ENCODE data around the gene STOML1.

Gene STOML1

GRCh38 chr15:73937726-73938125, 54.4 kb downstream of the STOML1 start:
- Histone ChIP-seq H3K4me3 (ENCODE audit: low read depth, low read length) (no peak overlapping the region), H3K27ac (ENCODE audit: low read depth, low read length) (no peak overlapping the region), H2AFZ (ENCODE audit: low read length, unreplicated experiment) (no peak overlapping the region), H3K4me1 (ENCODE audit: control insufficient read depth, insufficient read depth, low read length, unreplicated experiment) (peaks cover 75% of the 10 kb centered on the region), H3K27me3 (ENCODE audit: insufficient read depth, low read length) (no peaks in the 10 kb centered on the region), H3K36me3 (ENCODE audit: insufficient read depth, low read length) (0 out of 2 replicates have a peak, but pooled peaks cover 5% of the 10 kb centered on the region), H3K79me2 (ENCODE audit: control insufficient read depth, insufficient read depth, low read length, unreplicated experiment) (peaks cover 81% of the 10 kb centered on the region)

- 0 out of 2 replicates have a peak, but pooled peaks cover 7% of the 10 kb centered on the region for H3K36me3 ChIP-seq (ENCODE audit: insufficient read depth, low read length)
- H3K27ac ChIP-seq (ENCODE audit: low read depth, low read length), result no peak overlapping the region
- no peak overlapping the region for H2AFZ ChIP-seq (ENCODE audit: low read length, unreplicated experiment)
- no peaks in the 10 kb centered on the region for H3K27me3 ChIP-seq (ENCODE audit: insufficient read depth, low read length)
- H3K4me3 ChIP-seq (ENCODE audit: low read depth, low read length), result no peak overlapping the region
- H3K79me2 ChIP-seq (ENCODE audit: control insufficient read depth, insufficient read depth, low read length, unreplicated experiment), result peaks cover 81% of the 10 kb centered on the region
- peaks cover 75% of the 10 kb centered on the region for H3K4me1 ChIP-seq (ENCODE audit: control insufficient read depth, insufficient read depth, low read length, unreplicated experiment)
Measured at GRCh38 chr15:73937296-73937695, 54.8 kb downstream of the STOML1 start.

DNA sequence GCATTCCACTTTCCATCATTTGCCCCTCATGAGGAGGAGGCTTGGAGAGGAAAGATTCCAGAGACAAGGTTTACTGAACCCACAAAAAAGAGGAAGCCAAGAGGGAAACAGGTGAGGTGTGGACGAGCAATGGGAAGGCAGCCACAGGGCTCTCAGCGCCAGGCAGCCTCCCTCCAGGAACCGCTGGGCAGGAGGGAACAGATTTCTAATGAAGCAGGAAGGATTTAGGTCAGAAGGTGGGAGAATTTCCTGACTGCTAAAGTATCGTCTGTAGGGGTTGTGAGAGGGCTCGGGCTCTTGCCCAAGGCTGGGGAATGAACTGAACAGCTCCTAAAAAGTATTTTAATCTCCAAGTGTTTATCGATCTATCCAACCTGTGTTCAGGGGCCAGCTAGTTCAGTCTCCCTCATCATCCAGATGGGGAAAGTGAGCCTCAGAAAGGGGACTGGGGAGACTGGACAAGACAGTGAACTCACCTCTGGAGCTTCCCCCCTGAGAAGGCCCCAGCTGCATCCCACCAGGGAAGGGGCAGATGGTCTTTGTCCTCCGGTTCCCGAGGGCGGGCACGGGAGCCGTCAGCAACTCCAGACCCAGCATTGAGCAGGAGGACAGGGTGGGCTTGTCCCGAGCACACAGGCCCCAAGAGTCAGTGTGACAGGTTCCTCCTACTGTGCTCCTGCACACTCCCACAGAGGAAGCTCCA, 55.4 kb downstream of the STOML1 start:
- Histone ChIP-seq H3K27me3 (ENCODE audit: insufficient read depth, low read length) (no peaks in the 10 kb centered on the region), H3K4me1 (ENCODE audit: control insufficient read depth, insufficient read depth, low read length, unreplicated experiment) (peaks cover 74% of the 10 kb centered on the region), H2AFZ (ENCODE audit: low read length, unreplicated experiment) (no peak overlapping the region), H3K79me2 (ENCODE audit: control insufficient read depth, insufficient read depth, low read length, unreplicated experiment) (peaks cover 80% of the 10 kb centered on the region), H3K36me3 (ENCODE audit: insufficient read depth, low read length) (0 out of 2 replicates have a peak, but pooled peaks cover 8% of the 10 kb centered on the region), H3K4me3 (ENCODE audit: low read depth, low read length) (no peak overlapping the region), H3K27ac (ENCODE audit: low read depth, low read length) (no peak overlapping the region)

GRCh38 chr15:73936181-73936580, 55.9 kb downstream of the STOML1 start:
- Histone ChIP-seq H3K4me3 (ENCODE audit: low read depth, low read length) (no peak overlapping the region), H3K4me1 (ENCODE audit: control insufficient read depth, insufficient read depth, low read length, unreplicated experiment) (peaks cover 74% of the 10 kb centered on the region), H3K36me3 (ENCODE audit: insufficient read depth, low read length) (0 out of 2 replicates have a peak, but pooled peaks cover 8% of the 10 kb centered on the region), H3K27ac (ENCODE audit: low read depth, low read length) (no peak overlapping the region), H3K27me3 (ENCODE audit: insufficient read depth, low read length) (no peaks in the 10 kb centered on the region), H3K79me2 (ENCODE audit: control insufficient read depth, insufficient read depth, low read length, unreplicated experiment) (peaks cover 81% of the 10 kb centered on the region), H2AFZ (ENCODE audit: low read length, unreplicated experiment) (no peak overlapping the region)

DNA sequence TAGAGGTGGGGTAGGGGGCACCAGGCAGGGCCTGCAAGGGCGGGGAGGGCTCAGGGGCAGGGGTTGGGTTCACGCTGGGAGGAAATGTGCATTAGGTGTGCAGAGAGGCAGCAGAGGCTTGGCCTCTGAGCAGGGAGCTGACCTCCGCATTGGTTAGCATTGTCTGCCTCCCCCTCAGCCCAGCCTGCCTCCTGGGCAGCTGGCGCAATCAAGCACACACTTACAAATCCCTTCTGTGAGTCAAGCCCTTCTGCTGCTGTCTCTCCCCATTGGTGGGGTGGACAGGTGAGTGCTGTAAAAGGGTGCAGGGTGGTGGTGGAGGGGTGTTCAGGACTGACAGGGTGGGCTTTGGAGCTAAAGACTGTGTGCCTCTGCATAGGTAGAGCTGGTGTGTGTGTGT, 56.5 kb downstream of the STOML1 start:
- Histone ChIP-seq H3K79me2 (ENCODE audit: control insufficient read depth, insufficient read depth, low read length, unreplicated experiment) (peaks cover 84% of the 10 kb centered on the region), H2AFZ (ENCODE audit: low read length, unreplicated experiment) (no peak overlapping the region), H3K4me3 (ENCODE audit: low read depth, low read length) (no peak overlapping the region), H3K27ac (ENCODE audit: low read depth, low read length) (no peak overlapping the region), H3K36me3 (ENCODE audit: insufficient read depth, low read length) (0 out of 2 replicates have a peak, but pooled peaks cover 8% of the 10 kb centered on the region), H3K4me1 (ENCODE audit: control insufficient read depth, insufficient read depth, low read length, unreplicated experiment) (peaks cover 74% of the 10 kb centered on the region), H3K27me3 (ENCODE audit: insufficient read depth, low read length) (no peaks in the 10 kb centered on the region)

DNA sequence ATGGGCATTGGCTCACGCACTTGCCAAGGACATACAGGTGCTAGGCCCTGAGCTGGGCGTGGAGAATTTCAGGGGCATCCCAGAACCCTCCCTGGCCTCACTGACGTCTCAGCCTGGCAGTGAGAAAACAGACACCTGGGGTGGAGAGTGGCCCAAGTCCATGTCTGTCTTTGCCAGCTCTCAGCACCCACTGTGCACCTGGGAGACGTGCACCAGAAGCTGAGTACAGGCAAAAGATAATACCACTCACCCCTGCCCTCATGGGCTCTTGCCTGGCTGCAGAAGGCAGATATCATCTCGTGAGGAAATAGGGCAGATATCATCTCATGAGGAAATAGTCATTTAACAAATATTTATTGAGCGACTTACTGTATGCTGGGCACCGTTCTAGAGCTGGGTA, 57.8 kb downstream of the STOML1 start:
- H3K4me1 ChIP-seq (ENCODE audit: control insufficient read depth, insufficient read depth, low read length, unreplicated experiment), result peaks cover 74% of the 10 kb centered on the region
- no peak overlapping the region for H3K4me3 ChIP-seq (ENCODE audit: low read depth, low read length)
- H2AFZ ChIP-seq (ENCODE audit: low read length, unreplicated experiment), result no peak overlapping the region
- H3K27me3 ChIP-seq (ENCODE audit: insufficient read depth, low read length), result no peaks in the 10 kb centered on the region
- H3K27ac ChIP-seq (ENCODE audit: low read depth, low read length), result no peak overlapping the region
- H3K79me2 ChIP-seq (ENCODE audit: control insufficient read depth, insufficient read depth, low read length, unreplicated experiment), result peaks cover 87% of the 10 kb centered on the region
- 0 out of 2 replicates have a peak, but pooled peaks cover 8% of the 10 kb centered on the region for H3K36me3 ChIP-seq (ENCODE audit: insufficient read depth, low read length)

- Histone ChIP-seq H3K79me2 (ENCODE audit: control insufficient read depth, insufficient read depth, low read length, unreplicated experiment) (peaks cover 93% of the 10 kb centered on the region), H3K36me3 (ENCODE audit: insufficient read depth, low read length) (0 out of 2 replicates have a peak, but pooled peaks cover 3% of the 10 kb centered on the region), H3K4me1 (ENCODE audit: control insufficient read depth, insufficient read depth, low read length, unreplicated experiment) (peaks cover 73% of the 10 kb centered on the region), H2AFZ (ENCODE audit: low read length, unreplicated experiment) (no peak overlapping the region), H3K4me3 (ENCODE audit: low read depth, low read length) (no peak overlapping the region; the same call in 1 of the 2 replicates), H3K27ac (ENCODE audit: low read depth, low read length) (no peak overlapping the region), H3K27me3 (ENCODE audit: insufficient read depth, low read length) (no peaks in the 10 kb centered on the region)
Measured at GRCh38 chr15:73932381-73933191, 59.5 kb downstream of the STOML1 start.

DNA sequence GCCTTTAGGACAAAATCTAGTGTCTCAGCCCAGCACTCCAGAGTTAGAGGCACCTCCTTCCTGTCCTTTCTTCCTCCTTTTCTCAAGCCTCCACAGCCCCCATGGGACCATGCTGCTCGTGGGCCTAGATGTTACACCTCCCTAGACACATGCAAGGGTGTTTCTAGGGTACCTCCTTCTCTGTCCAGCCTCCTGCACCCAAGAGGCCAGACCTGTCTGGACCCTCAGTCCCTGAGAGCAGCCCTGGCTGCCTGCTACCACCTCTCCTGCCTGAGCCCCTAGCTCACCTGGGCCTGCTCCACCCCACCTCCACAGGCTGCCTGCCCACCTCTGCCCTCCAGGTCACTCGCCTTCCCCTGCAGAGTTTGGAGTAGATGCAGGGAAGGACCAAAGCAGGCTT, 60.7 kb downstream of the STOML1 start:
- no peaks in the 10 kb centered on the region for H3K27me3 ChIP-seq (ENCODE audit: insufficient read depth, low read length)
- no peak overlapping the region for H3K4me3 ChIP-seq (ENCODE audit: low read depth, low read length)
- H2AFZ ChIP-seq (ENCODE audit: low read length, unreplicated experiment), result no peak overlapping the region
- H3K27ac ChIP-seq (ENCODE audit: low read depth, low read length), result no peak overlapping the region
- H3K36me3 ChIP-seq (ENCODE audit: insufficient read depth, low read length), result 0 out of 2 replicates have a peak, but pooled peaks cover 3% of the 10 kb centered on the region
- H3K4me1 ChIP-seq (ENCODE audit: control insufficient read depth, insufficient read depth, low read length, unreplicated experiment), result peaks cover 71% of the 10 kb centered on the region
- H3K79me2 ChIP-seq (ENCODE audit: control insufficient read depth, insufficient read depth, low read length, unreplicated experiment), result peaks cover 93% of the 10 kb centered on the region

- H3K27me3 ChIP-seq (ENCODE audit: insufficient read depth, low read length), result no peaks in the 10 kb centered on the region
- H3K79me2 ChIP-seq (ENCODE audit: control insufficient read depth, insufficient read depth, low read length, unreplicated experiment), result peaks cover 91% of the 10 kb centered on the region
- H3K27ac ChIP-seq (ENCODE audit: low read depth, low read length), result 0 out of 2 replicates have a peak overlapping the region, but pooled peaks have one; percentile 16
- 0 out of 2 replicates have a peak, but pooled peaks cover 3% of the 10 kb centered on the region for H3K36me3 ChIP-seq (ENCODE audit: insufficient read depth, low read length)
- no peak overlapping the region for H2AFZ ChIP-seq (ENCODE audit: low read length, unreplicated experiment)
- peaks cover 67% of the 10 kb centered on the region for H3K4me1 ChIP-seq (ENCODE audit: control insufficient read depth, insufficient read depth, low read length, unreplicated experiment)
- peak overlapping the region; percentile 95; the same call in 1 of the 2 replicates for H3K4me3 ChIP-seq (ENCODE audit: low read depth, low read length)
Measured at GRCh38 chr15:73930790-73931281, 61.3 kb downstream of the STOML1 start.

DNA sequence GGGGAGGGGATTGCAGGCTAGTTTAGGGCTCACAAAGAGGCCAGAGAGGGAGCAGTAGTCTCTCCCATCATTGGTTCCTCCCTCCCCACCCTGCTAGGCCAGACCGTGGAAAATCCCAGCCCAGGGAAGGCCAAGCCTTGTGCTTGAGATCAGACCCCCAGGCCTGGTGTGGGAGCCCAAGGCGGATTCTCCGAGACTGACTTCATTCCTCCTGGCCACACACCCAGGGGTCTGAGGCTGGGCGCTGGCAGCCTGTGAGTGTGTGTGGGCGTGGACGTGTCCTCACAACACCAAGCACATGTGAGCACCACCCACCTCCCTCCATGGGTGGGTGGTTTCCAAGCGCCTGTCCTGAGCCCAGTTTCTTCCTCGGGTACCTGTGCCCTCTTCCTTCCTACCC, 61.7 kb downstream of the STOML1 start:
- H2AFZ ChIP-seq (ENCODE audit: low read length, unreplicated experiment), result no peak overlapping the region
- no peaks in the 10 kb centered on the region for H3K27me3 ChIP-seq (ENCODE audit: insufficient read depth, low read length)
- peaks cover 69% of the 10 kb centered on the region for H3K4me1 ChIP-seq (ENCODE audit: control insufficient read depth, insufficient read depth, low read length, unreplicated experiment)
- H3K4me3 ChIP-seq (ENCODE audit: low read depth, low read length), result peak overlapping the region; percentile 95
- H3K79me2 ChIP-seq (ENCODE audit: control insufficient read depth, insufficient read depth, low read length, unreplicated experiment), result peaks cover 96% of the 10 kb centered on the region
- peak overlapping the region; percentile 16; the same call in 1 of the 2 replicates for H3K27ac ChIP-seq (ENCODE audit: low read depth, low read length)
- H3K36me3 ChIP-seq (ENCODE audit: insufficient read depth, low read length), result 0 out of 2 replicates have a peak, but pooled peaks cover 3% of the 10 kb centered on the region
